NT2/D1 (cell line): ENCODE results near the gene SLC6A13.

Source experiments
- SUZ12 ChIP-seq: IDR thresholded peaks from 2 replicates; pipeline ENCODE4 v1.6.1; 2011; ENCODE audit not compliant: insufficient read length, insufficient read depth; ENCODE audit errors: extremely low read depth
- YY1 ChIP-seq: IDR thresholded peaks from 2 replicates; pipeline ENCODE4 v1.6.1; 2011; ENCODE audit not compliant: insufficient read length, insufficient read depth
- ZNF274 ChIP-seq: IDR thresholded peaks from 2 replicates; pipeline ENCODE4 v1.6.1; 2011; ENCODE audit warnings: mild to moderate bottlenecking, low read depth, low read length

DNA sequence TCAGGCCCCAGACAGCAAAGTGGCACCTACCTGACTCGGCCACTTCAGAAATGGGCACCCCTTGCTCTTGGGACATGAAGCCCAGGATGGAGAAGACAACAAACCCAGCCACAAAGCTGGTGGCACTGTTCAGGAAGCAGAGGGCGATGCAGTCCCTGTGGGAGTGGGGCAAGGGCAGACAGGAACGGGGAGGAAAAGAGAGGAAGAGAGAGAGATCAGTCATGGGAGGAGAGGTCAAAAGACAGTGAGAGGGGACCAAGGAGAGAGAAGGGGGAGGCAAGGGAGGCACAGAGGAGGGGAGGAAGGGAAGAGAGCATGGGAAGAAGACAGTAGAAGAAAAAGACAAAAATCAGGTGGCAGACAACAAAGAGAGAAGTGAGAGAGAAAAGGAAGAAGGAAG lies 65.3 kb downstream of the SLC6A13 start:
- TF ChIP-seq ZNF274 (no peak), SUZ12 (no peak), YY1 (no peak)
